ENCODE results near the gene ST3GAL3. TPM values are rescaled to one million over a fixed set of nuclear protein-coding genes. Genes with fewer than 3 reads are reported as not detected.

Gene ST3GAL3
- total RNA-seq, 1 experiment from 2014 or later = 8.3 TPM

- no peak for DNase-seq
- Histone ChIP-seq H4K5ac (ENCODE audit: insufficient read length, low read depth, low read length) (no peak overlapping the region), H4K91ac (ENCODE audit: insufficient read length, low read depth, low read length) (no peak overlapping the region), H3K79me2 (ENCODE audit: insufficient read depth, low read length) (no peaks in the 10 kb centered on the region), H3K18ac (ENCODE audit: insufficient read length, low read depth, low read length) (no peak overlapping the region), H2BK120ac (ENCODE audit: low read depth, low read length, poor library complexity, severe bottlenecking) (no peak overlapping the region), H3K56ac (ENCODE audit: insufficient read length, low read depth, low read length) (no peak overlapping the region), H3T11ph (ENCODE audit: low read length) (no peak overlapping the region), H3K9me3 (ENCODE audit: control insufficient read depth, low read depth, low read length) (no peaks in the 10 kb centered on the region), H4K20me1 (ENCODE audit: control insufficient read depth, insufficient read depth, insufficient read length) (no peaks in the 10 kb centered on the region), H2BK15ac (ENCODE audit: low read depth, low read length) (no peak overlapping the region), H3K27me3 (ENCODE audit: insufficient read depth, low read length) (no peaks in the 10 kb centered on the region), H2AK5ac (ENCODE audit: insufficient read length, low read length) (no peak overlapping the region), H3K9ac (ENCODE audit: extremely low read depth, insufficient read length, low read length) (no peak overlapping the region), H2BK5ac (ENCODE audit: insufficient read length, low read length) (no peak overlapping the region), H3K4ac (ENCODE audit: low read depth, low read length) (no peak overlapping the region), H2BK12ac (ENCODE audit: insufficient read length, low read depth, low read length) (no peak overlapping the region), H3K23me2 (ENCODE audit: insufficient read length, low read depth, low read length, poor library complexity, severe bottlenecking) (no peaks in the 10 kb centered on the region), H2AFZ (ENCODE audit: low read length) (no peak overlapping the region), H3K79me1 (ENCODE audit: insufficient read depth, low read depth, low read length, poor library complexity, severe bottlenecking) (no peaks in the 10 kb centered on the region), H3K23ac (ENCODE audit: insufficient read length, low read depth, low read length) (no peak overlapping the region), H3K27ac (ENCODE audit: insufficient read length, low read depth, low read length) (no peak overlapping the region), H4K8ac (replicated peaks; ENCODE audit: insufficient read length, low read depth, low read length) (no peak overlapping the region), H2BK20ac (ENCODE audit: low read depth, low read length, poor library complexity, severe bottlenecking) (no peak overlapping the region), H3K4me1 (ENCODE audit: insufficient read depth, low read length) (no peaks in the 10 kb centered on the region), H3K4me2 (ENCODE audit: insufficient read depth, insufficient read length, low read length) (no peak overlapping the region), H3K14ac (ENCODE audit: insufficient read depth, low read length) (no peak overlapping the region)
- no peak overlapping the region for H3K27ac Mint-ChIP-seq
- peaks cover 13 to 14% of the 10 kb centered on the region in 2 experiments; a peak in 4 of 5 replicates for H3K9me3 Mint-ChIP-seq
- H3K27me3 Mint-ChIP-seq (ENCODE audit: low read depth) = no peaks in the 10 kb centered on the region
- H3K4me3 Mint-ChIP-seq = no peak overlapping the region
- peaks cover 15 to 17% of the 10 kb centered on the region in 2 experiments for H3K4me1 Mint-ChIP-seq
- no CpG with 5 or more reads among the region's 1 CpG for WGBS (ENCODE audit: extremely low coverage, insufficient read length, low lambda C conversion rate)
- no peak for TF ChIP-seq CTCF (conservative IDR thresholded peaks at IDR 0.05)
- peaks cover 9 to 22% (median 10%) of the 10 kb centered on the region in 3 experiments; a peak in 6 of 7 replicates for H3K36me3 Mint-ChIP-seq (ENCODE audit: insufficient read depth in 1 of 3, low read depth in 3 of 3)
Observed at GRCh38 chr1:43779805-43780403, 72.6 kb downstream of the ST3GAL3 start.
